Left ventricle myocardium inferior (tissue), 1 donor: Measurements from ENCODE around the gene TEC. TPM values are rescaled to one million over a fixed set of nuclear protein-coding genes. Genes with fewer than 3 reads are reported as not detected.
A peak's percentile ranks its signal among the peaks of the same experiment; 100 is the strongest.
"Not testable (repeated sequence)": the region's sequence is repeated elsewhere in the genome, so short reads cannot be mapped to it uniquely, and the experiment has no call there.

ENCODE experiments used
- DNase-seq: peaks from one replicate; pipeline ENCODE4 v3.0.0-alpha.2; 2020
- H3K27ac ChIP-seq: fragments of 200-600 bp; replicated peaks from 2 replicates; pipeline ENCODE4 v1.8.0; 2021
- H3K27me3 ChIP-seq: fragments of 200-600 bp; 2 replicates; pipeline ENCODE4 v1.8.0; 2021; ENCODE audit warnings: low read depth
- H3K36me3 ChIP-seq: fragments of 200-600 bp; 2 replicates; pipeline ENCODE4 v1.8.0; 2021
- H3K4me1 ChIP-seq: fragments of 200-600 bp; 2 replicates; pipeline ENCODE4 v1.8.0; 2021
- H3K4me3 ChIP-seq: fragments of 200-600 bp; 2 replicates; pipeline ENCODE4 v1.8.0; 2021; ENCODE audit warnings: mild to moderate bottlenecking, moderate library complexity
- H3K9me3 ChIP-seq: fragments of 200-600 bp; replicated peaks from 2 replicates; pipeline ENCODE4 v1.8.0; 2021
- intact Hi-C: fragments of 100-400 bp; cut with micrococcal nuclease; formaldehyde crosslinking; loops from one replicate; pipeline ENCODE4 v1.11.0; 2022
- total RNA-seq: library from RNA; stranded (reverse); fragmentation: NEBNext Ultra II Directional; extraction: Animal tissue kit (Norgen Biotek cat#: 25700); gene quantifications from one replicate; pipeline ENCODE4 v1.2.1, GENCODE V29; 2021
- TF ChIP-seq, protein P1 (sequence below): fragments of 200-600 bp; IDR thresholded peaks from 2 replicates; pipeline ENCODE4 v1.8.0; 2021; ENCODE audit warnings: antibody characterized with exemption, mild to moderate bottlenecking, borderline replicate concordance
- donor health status: DM: no; HTN: yes; CAD: no; lungs with severe emphysema.

The TEC gene
- total RNA-seq, 1 donor from 2014 or later, result 1.9 TPM

DNA sequence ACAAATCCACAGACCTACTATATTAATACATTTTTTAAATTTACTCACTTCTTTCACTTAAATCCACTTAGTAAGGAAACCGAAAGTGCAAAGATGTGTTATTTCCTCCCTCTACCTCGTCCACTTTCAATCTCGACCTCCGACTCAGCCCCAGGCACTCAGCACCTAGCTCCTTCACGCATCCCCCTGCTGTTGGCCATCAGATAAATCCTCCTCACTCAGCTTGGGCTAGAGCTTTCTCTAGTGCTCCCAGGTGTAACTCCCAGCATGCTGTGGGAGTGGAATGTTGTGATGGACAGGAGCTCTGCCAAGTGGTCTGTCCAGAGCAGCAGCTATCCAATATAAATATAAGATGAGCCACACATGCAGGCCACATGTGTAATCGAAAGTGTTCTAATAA, 26.7 kb upstream of the TEC start:
- Histone ChIP-seq H3K27me3 (peaks cover 4% of the 10 kb centered on the region), H3K9me3 (no peaks in the 10 kb centered on the region), H3K27ac (no peak overlapping the region), H3K4me3 (no peak overlapping the region), H3K36me3 (no peaks in the 10 kb centered on the region), H3K4me1 (no peaks in the 10 kb centered on the region)
- intact Hi-C loops, result no loop called here
- DNase-seq, result no peak
- TF ChIP-seq, protein P1, sequence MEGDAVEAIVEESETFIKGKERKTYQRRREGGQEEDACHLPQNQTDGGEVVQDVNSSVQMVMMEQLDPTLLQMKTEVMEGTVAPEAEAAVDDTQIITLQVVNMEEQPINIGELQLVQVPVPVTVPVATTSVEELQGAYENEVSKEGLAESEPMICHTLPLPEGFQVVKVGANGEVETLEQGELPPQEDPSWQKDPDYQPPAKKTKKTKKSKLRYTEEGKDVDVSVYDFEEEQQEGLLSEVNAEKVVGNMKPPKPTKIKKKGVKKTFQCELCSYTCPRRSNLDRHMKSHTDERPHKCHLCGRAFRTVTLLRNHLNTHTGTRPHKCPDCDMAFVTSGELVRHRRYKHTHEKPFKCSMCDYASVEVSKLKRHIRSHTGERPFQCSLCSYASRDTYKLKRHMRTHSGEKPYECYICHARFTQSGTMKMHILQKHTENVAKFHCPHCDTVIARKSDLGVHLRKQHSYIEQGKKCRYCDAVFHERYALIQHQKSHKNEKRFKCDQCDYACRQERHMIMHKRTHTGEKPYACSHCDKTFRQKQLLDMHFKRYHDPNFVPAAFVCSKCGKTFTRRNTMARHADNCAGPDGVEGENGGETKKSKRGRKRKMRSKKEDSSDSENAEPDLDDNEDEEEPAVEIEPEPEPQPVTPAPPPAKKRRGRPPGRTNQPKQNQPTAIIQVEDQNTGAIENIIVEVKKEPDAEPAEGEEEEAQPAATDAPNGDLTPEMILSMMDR, result no peak

DNA sequence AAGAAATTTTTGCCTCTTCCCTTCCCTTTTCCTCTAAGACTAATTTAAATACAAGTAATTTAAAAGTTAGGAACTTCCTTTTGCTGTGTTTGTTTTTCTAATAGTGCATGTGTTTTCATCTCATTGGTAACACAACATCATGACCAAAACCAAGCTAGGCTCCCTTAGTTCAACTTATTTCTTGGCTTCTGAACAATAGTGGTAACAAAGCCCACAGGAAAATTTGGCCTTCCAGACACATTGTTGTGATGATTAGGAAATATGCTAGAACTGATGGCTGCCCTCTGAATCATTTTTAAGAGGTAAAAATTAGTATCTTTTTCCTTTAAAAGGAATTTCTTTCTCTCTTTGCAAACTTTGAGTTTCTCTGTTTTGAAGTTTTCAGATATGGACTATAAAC, 25.5 kb upstream of the TEC start:
- Histone ChIP-seq H3K4me1 (no peaks in the 10 kb centered on the region), H3K9me3 (no peaks in the 10 kb centered on the region), H3K27me3 (no peaks in the 10 kb centered on the region), H3K4me3 (no peak overlapping the region), H3K36me3 (no peaks in the 10 kb centered on the region), H3K27ac (no peak overlapping the region)
- TF ChIP-seq, protein P1, result no peak
- intact Hi-C loops, result no loop called here
- no peak for DNase-seq

DNA sequence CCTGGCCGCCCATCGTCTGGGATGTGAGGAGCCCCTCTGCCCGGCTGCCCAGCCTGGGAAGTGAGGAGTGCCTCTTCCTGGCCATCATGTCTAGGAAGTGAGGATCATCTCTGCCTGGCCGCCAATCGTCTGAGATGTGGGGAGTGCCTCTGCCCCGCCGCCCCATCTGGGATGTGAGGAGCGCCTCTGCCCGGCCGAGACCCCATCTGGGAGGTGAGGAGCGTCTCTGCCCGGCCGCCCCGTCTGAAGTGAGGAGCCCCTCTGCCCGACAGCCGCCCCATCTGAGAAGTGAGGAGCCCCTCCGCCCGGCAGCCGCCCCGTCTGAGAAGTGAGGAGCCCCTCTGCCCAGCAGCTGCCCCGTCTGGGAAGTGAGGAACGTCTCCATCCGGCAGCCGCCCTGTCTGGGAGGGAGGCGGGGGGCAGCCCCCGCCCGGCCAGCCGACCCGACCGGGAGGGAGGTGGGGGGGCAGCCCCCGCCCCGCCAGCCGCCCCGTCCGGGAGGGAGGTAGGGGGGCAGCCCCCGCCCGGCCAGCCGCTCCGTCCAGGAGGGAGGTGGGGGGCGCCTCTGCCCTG, 22.7 kb upstream of the TEC start:
- H3K36me3 ChIP-seq, H3K4me3 ChIP-seq, intact Hi-C loops, H3K9me3 ChIP-seq, H3K27me3 ChIP-seq, H3K4me1 ChIP-seq, DNase-seq, H3K27ac ChIP-seq: not testable (repeated sequence)

DNA sequence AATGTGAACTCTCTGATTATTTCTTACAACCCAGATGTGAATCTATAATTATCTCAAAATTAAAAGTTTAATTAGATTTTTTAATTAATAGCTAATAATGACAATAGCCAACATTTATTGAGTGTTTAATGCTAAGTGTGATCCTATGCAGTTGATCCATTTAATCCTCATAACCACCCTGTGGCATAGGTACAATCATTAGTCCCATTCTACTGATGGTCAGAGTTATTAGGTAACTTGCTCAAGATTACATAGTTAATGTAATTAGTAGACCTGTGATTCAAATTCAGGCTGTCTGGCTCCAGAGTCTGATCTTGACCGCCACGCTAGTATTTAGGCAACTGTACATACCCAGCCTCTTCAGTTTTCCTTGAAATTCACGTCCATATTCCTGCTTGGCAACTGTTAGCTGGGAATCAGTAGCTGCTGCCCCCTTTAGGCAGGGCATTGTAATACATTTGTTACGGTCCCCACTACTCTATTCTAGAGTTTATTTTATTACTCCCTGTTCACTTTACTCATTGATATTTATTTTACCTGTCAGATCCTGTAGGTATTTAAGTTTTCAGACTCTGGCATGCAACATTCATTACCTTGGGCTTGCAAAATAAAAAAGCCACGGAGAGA, 20.6 kb upstream of the TEC start:
- Histone ChIP-seq H3K4me3 (no peak overlapping the region), H3K27ac (no peak overlapping the region), H3K9me3 (peaks cover 14% of the 10 kb centered on the region), H3K27me3 (no peaks in the 10 kb centered on the region), H3K4me1 (no peaks in the 10 kb centered on the region), H3K36me3 (no peaks in the 10 kb centered on the region)
- intact Hi-C loops, result no loop called here
- TF ChIP-seq, protein P1, result peak; percentile 63
- no peak for DNase-seq

DNA sequence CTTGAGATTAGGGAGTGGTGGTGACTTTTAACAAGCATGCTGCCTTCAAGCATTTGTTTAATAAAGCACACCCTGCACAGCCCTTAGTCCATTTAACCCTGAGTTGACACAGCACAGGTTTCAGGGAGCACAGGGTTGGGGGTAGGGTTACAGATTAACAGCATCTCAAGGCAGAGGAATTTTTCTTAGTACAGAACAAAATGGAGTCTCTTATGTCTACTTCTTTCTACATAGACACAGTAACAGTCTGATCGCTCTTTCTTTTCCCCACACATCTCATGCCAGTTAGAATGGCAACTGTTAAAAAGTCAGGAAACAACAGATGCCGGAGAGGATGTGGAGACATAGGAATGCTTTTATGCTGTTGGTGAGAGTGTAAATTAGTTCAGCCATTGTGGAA, 16.4 kb upstream of the TEC start:
- H3K36me3 ChIP-seq, H3K27ac ChIP-seq, H3K4me1 ChIP-seq, H3K4me3 ChIP-seq, H3K27me3 ChIP-seq, intact Hi-C loops, DNase-seq: not testable (repeated sequence)
- H3K9me3 ChIP-seq, result peaks cover 51% of the 10 kb centered on the region

DNA sequence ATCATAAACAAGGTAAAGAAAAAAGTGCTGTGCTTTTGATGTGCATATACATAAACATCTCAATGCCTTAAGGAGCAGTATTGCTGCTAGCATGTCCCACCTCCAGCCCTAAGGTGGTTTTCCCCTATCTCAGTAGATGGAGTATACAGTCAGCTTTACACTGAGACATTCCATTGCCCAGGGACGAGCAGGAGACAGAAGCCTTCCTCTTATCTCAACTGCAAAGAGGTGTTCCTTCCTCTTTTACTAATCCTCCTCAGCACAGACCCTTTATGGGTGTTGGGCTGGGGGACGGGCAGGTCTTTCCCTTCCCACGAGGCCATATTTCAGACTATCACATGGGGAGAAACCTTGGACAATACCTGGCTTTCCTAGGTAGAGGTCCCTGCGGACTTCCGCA, 16.0 kb upstream of the TEC start:
- H3K9me3 ChIP-seq, result peaks cover 54% of the 10 kb centered on the region
- H3K4me3 ChIP-seq, DNase-seq, intact Hi-C loops, H3K4me1 ChIP-seq, H3K27ac ChIP-seq, H3K27me3 ChIP-seq, H3K36me3 ChIP-seq: not testable (repeated sequence)

DNA sequence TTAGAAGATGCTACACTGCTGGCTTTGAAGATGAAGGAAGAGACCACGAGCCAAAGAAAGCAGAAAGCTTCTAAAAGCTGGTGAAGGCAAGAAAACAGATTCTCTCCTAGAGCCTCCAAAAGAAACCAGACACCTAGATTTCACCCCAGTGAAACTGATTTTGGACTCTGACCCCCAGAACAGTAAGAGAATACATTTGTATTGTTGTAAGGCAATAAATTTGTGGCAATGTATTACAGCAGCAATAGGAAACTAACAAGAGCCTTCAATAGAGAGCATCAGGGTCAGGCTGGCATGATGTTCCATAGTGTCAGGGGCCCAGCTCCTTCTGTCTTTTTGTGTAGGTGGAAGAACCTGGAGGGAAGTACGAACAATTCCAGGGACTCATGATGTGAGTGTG, 6.0 kb upstream of the TEC start:
- DNase-seq, result no peak
- TF ChIP-seq, protein P1, result no peak
- Histone ChIP-seq H3K4me3 (no peak overlapping the region), H3K36me3 (no peaks in the 10 kb centered on the region), H3K27me3 (peaks cover 3% of the 10 kb centered on the region), H3K27ac (no peak overlapping the region), H3K9me3 (peaks cover 5% of the 10 kb centered on the region), H3K4me1 (peaks cover under 1% of the 10 kb centered on the region)
- intact Hi-C loops, result no loop called here
